HAP-1 (cell line): ENCODE data around the gene KLK10.

Experiments used
- DNase-seq, 2 experiments: peaks; one replicate each; pipeline ENCODE4 v3.0.0-alpha.2; 2016 to 2020; ENCODE audit warnings: low spot score in 2 of 2
- H3K27me3 ChIP-seq: fragments of 250-450 bp; sonication (Bioruptor Pico); 2 replicates; pipeline ENCODE4 v1.5.1; 2020; ENCODE audit warnings: low read depth, mild to moderate bottlenecking, moderate library complexity
- H3K36me3 ChIP-seq: fragments of 250-450 bp; sonication (Bioruptor Pico); replicated peaks from 2 replicates; pipeline ENCODE4 v1.5.1; 2020; ENCODE audit warnings: mild to moderate bottlenecking
- H3K4me1 ChIP-seq: fragments of 250-450 bp; sonication (Bioruptor Pico); 2 replicates; pipeline ENCODE4 v1.5.1; 2020; ENCODE audit warnings: mild to moderate bottlenecking
- H3K4me3 ChIP-seq: fragments of 250-450 bp; sonication (Bioruptor Pico); 2 replicates; pipeline ENCODE4 v1.5.1; 2020; ENCODE audit warnings: mild to moderate bottlenecking, moderate library complexity
- H3K9me3 ChIP-seq: fragments of 250-450 bp; sonication (Bioruptor Pico); 2 replicates; pipeline ENCODE4 v1.5.1; 2020; ENCODE audit warnings: mild to moderate bottlenecking, moderate library complexity
- in situ Hi-C: fragments of 300-500 bp; cut with MboI; formaldehyde crosslinking; loops from 3 replicates; pipeline ENCODE4 v1.14.3; 2020; ENCODE audit warnings: low sequenced_read_pairs, inconsistent platforms, mixed read lengths

KLK10 gene

DNA sequence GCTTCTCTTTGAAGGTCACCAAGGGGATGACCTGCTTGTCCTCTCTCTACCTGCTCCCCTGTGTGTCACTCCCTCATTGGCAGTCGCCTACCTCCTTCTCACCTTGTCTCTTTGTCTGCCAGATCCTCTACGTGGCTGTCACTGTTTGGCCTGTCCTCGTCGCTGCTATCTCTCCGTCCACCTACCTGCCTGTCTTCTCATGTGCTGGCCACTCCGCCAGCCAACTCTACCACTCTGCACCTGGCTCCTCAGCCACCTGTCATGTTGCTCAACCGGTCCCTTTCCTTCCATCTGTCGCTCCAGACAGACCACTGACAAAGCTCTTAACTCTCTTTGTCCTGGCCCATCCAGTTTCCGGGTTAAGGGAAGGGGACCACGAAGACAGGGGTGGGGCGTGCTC, 15.2 kb upstream of the KLK10 start, which contains the start of gene KLK12:
KLK12 (minus strand) TSS at position 299 of the 400 bp plus-strand sequence. CDS start 381 bp downstream, outside the sequence.
- H3K4me3 ChIP-seq: no peak within 1 kb of the TSS
- H3K9me3 ChIP-seq: no peaks in the 10 kb centered on the region
- H3K36me3 ChIP-seq: no peaks in the 10 kb centered on the region
- in situ Hi-C loops: no loop called here
- peaks cover 3% of the 10 kb centered on the region; the same call in 1 of the 2 replicates for H3K27me3 ChIP-seq
- DNase-seq: no peak
- H3K4me1 ChIP-seq: no peaks in the 10 kb centered on the region

GRCh38 chr19:51031880-51032225, 12.3 kb upstream of the KLK10 start:
- H3K9me3 ChIP-seq: no peaks in the 10 kb centered on the region
- peaks cover 3% of the 10 kb centered on the region; the same call in 1 of the 2 replicates for H3K27me3 ChIP-seq
- in situ Hi-C loops: no loop called here
- no peak for DNase-seq
- H3K36me3 ChIP-seq: no peaks in the 10 kb centered on the region
- no peak overlapping the region for H3K4me3 ChIP-seq
- H3K4me1 ChIP-seq: no peaks in the 10 kb centered on the region

- Histone ChIP-seq H3K4me3 (no peak overlapping the region), H3K36me3 (no peaks in the 10 kb centered on the region), H3K4me1 (no peaks in the 10 kb centered on the region), H3K27me3 (peaks cover 3% of the 10 kb centered on the region; the same call in 1 of the 2 replicates), H3K9me3 (no peaks in the 10 kb centered on the region)
- in situ Hi-C loops: no loop called here
- no peak for DNase-seq
Observed at GRCh38 chr19:51031220-51031879, 11.8 kb upstream of the KLK10 start.

DNA sequence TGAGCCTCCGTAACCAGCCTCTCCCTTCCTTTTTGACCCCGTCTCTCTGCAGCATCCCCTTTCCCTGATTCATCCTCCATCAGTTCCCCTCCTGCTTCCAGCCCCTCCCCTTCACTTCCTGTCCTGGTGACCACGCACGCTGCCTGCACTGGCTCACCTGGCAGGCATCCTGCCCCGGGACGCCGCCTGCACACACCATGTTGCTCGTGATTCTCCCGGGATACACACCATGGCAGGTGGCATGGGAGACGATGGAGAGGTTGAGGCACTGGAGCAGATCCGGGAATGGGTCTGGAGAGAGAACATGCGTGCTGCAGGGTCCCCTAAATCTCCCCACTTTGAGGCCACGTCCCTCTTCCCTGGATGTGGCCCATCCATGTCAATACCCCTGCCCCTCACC, 11.1 kb upstream of the KLK10 start:
- no peaks in the 10 kb centered on the region for H3K4me1 ChIP-seq
- H3K4me3 ChIP-seq: no peak overlapping the region
- peaks cover 5% of the 10 kb centered on the region; the same call in 1 of the 2 replicates for H3K27me3 ChIP-seq
- DNase-seq: no peak
- H3K36me3 ChIP-seq: no peaks in the 10 kb centered on the region
- in situ Hi-C loops: no loop called here
- no peaks in the 10 kb centered on the region for H3K9me3 ChIP-seq

DNA sequence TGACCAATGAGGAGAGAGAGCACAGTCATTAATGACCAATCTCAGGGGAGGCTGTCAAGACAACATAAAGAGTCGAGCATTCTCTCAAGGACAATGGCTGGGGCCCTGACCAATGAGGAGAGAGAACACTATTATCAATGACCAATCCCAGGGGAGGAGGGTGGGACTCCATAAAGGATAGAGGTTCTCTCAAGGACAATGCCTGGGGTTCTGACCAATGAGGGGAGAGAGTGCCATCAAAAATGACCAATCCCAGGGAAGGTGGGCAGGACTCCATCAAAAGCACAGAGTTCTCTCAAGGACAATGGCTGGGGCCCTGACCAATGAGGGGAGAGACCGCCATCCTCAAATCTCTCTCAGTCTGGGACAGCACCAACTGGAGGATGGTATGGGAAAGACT, 10.2 kb upstream of the KLK10 start:
- in situ Hi-C loops: no loop called here
- H3K36me3 ChIP-seq: no peaks in the 10 kb centered on the region
- peaks cover 8% of the 10 kb centered on the region; the same call in 1 of the 2 replicates for H3K27me3 ChIP-seq

GRCh38 chr19:51027873-51028272, 8.4 kb upstream of the KLK10 start:
- H3K4me1 ChIP-seq: no peaks in the 10 kb centered on the region
- in situ Hi-C loops: no loop called here
- no peak overlapping the region for H3K4me3 ChIP-seq
- H3K36me3 ChIP-seq: no peaks in the 10 kb centered on the region
- no peaks in the 10 kb centered on the region for H3K9me3 ChIP-seq
- H3K27me3 ChIP-seq: peaks cover 5% of the 10 kb centered on the region; the same call in 1 of the 2 replicates
- DNase-seq: no peak

More for the DNA sequence above, 10.2 kb upstream of the KLK10 start:
- H3K4me1 ChIP-seq: no peaks in the 10 kb centered on the region
- no peaks in the 10 kb centered on the region for H3K9me3 ChIP-seq
- no peak overlapping the region for H3K4me3 ChIP-seq
- DNase-seq: no peak

GRCh38 chr19:51027126-51027806, 7.8 kb upstream of the KLK10 start:
- no peaks in the 10 kb centered on the region for H3K4me1 ChIP-seq
- no peak for DNase-seq
- H3K27me3 ChIP-seq: peaks cover 5% of the 10 kb centered on the region; the same call in 1 of the 2 replicates
- H3K9me3 ChIP-seq: no peaks in the 10 kb centered on the region
- in situ Hi-C loops: no loop called here
- no peaks in the 10 kb centered on the region for H3K36me3 ChIP-seq
- no peak overlapping the region for H3K4me3 ChIP-seq

GRCh38 chr19:51026554-51026831, 7.0 kb upstream of the KLK10 start, which contains the start of gene KLK11:
TSS of gene KLK11 (minus strand) at chr19:51026616. CDS start at chr19:51025631, 985 bp downstream.
- Histone ChIP-seq H3K4me1 (no peaks in the 10 kb centered on the region), H3K4me3 (no peak within 1 kb of the TSS), H3K9me3 (no peaks in the 10 kb centered on the region), H3K36me3 (no peaks in the 10 kb centered on the region), H3K27me3 (peaks cover 5% of the 10 kb centered on the region)
- in situ Hi-C loops: no loop called here
- no peak for DNase-seq

- Histone ChIP-seq H3K4me3 (no peak overlapping the region), H3K27me3 (peaks cover 5% of the 10 kb centered on the region)
- in situ Hi-C loops: no loop called here
Observed at GRCh38 chr19:51025809-51026553, 6.5 kb upstream of the KLK10 start.

GRCh38 chr19:51025401-51025800, 5.9 kb upstream of the KLK10 start:
- Histone ChIP-seq H3K4me1 (no peaks in the 10 kb centered on the region; the same call in 1 of the 2 replicates), H3K36me3 (no peaks in the 10 kb centered on the region), H3K9me3 (no peaks in the 10 kb centered on the region), H3K4me3 (no peak overlapping the region), H3K27me3 (peaks cover 5% of the 10 kb centered on the region)
- in situ Hi-C loops: no loop called here
- no peak for DNase-seq

More at GRCh38 chr19:51025809-51026553, 6.5 kb upstream of the KLK10 start:
- Histone ChIP-seq H3K9me3 (no peaks in the 10 kb centered on the region), H3K36me3 (no peaks in the 10 kb centered on the region), H3K4me1 (no peaks in the 10 kb centered on the region; the same call in 1 of the 2 replicates)
- DNase-seq: no peak

GRCh38 chr19:51024924-51025323, 5.4 kb upstream of the KLK10 start:
- no peaks in the 10 kb centered on the region for H3K36me3 ChIP-seq
- no peaks in the 10 kb centered on the region for H3K9me3 ChIP-seq
- H3K4me3 ChIP-seq: no peak overlapping the region
- no peaks in the 10 kb centered on the region; the same call in 1 of the 2 replicates for H3K4me1 ChIP-seq
- peaks cover 5% of the 10 kb centered on the region for H3K27me3 ChIP-seq
- no peak for DNase-seq
- in situ Hi-C loops: loop anchor here (5.0 kb wide), 1 partner anchor 67 kb away; no protein-coding TSS in a partner anchor

DNA sequence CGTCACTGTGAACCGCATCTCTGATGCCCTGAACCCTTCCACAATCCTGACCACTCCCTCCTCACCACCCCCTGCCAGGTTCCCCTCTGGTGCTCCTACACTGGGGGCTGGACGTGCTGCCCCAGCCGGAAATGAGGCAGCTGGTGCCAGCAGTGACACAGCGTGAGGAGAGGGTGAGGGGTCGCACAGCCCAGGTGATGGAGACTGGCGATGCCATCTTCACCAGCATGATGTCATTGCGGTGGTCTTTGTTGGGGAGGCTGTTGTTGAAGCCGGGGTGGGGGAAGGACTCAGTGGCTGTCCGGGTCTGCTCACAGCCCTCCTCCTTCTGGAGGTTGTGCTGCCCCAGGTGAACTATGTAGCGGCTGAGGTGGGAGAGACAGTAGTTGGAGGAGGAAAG, 4.4 kb upstream of the KLK10 start:
- H3K9me3 ChIP-seq: no peaks in the 10 kb centered on the region
- H3K4me3 ChIP-seq: no peak overlapping the region
- DNase-seq: no peak
- in situ Hi-C loops: loop anchor here (5.0 kb wide), 1 partner anchor 68 kb away; no protein-coding TSS in a partner anchor
- peaks cover 11% of the 10 kb centered on the region for H3K27me3 ChIP-seq
- H3K36me3 ChIP-seq: no peaks in the 10 kb centered on the region
- H3K4me1 ChIP-seq: no peaks in the 10 kb centered on the region; the same call in 1 of the 2 replicates

DNA sequence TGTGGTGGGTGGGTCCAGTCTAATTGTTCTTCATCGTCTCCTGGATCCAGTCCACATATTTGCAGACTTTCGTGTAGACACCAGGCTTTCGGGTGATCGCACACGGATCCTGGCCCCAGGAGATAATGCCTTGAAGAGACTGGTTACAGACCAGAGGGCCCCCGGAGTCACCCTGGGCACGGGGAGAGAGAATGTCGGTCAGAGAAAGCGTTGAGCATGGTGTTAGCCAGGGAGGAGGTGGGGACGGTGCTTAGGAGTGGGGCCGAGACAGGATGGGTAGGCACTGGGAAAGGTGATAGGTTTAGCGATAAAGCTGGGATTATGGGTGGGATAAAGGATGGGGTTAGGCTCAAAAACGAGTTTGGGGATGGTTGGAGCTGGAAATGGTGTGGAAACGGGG, 3.0 kb upstream of the KLK10 start:
- DNase-seq: no peak
- peaks cover 20% of the 10 kb centered on the region for H3K27me3 ChIP-seq
- H3K4me3 ChIP-seq: no peak overlapping the region
- H3K36me3 ChIP-seq: no peaks in the 10 kb centered on the region
- no peaks in the 10 kb centered on the region; the same call in 1 of the 2 replicates for H3K4me1 ChIP-seq
- no peaks in the 10 kb centered on the region for H3K9me3 ChIP-seq
- in situ Hi-C loops: loop anchor here (5.0 kb wide), 1 partner anchor 70 kb away; no protein-coding TSS in a partner anchor
